Fibroblast of villous mesenchyme (primary cell): Measurements from ENCODE around the gene L3MBTL4. TPM values are rescaled to one million over a fixed set of nuclear protein-coding genes. Genes with fewer than 3 reads are reported as not detected.

Source experiments
- DNase-seq: peaks from one replicate; pipeline ENCODE4 v3.0.0-alpha.2; 2010; ENCODE audit warnings: low read depth
- H3K4me3 ChIP-seq: 2 replicates; pipeline ENCODE4 v1.5.1; 2011; ENCODE audit warnings: low read depth, mild to moderate bottlenecking, low read length
- CTCF ChIP-seq: IDR thresholded peaks from 2 replicates; pipeline ENCODE4 v1.5.1; 2012; ENCODE audit warnings: low read depth, mild to moderate bottlenecking, low read length; ENCODE audit not compliant: insufficient read depth
- total RNA-seq: library from RNA; depleted of rRNA; stranded (reverse); fragments of >200 nt; gene quantifications from 2 replicates; pipeline ENCODE4 v1.2.3, GENCODE V29; 2012

The L3MBTL4 gene
- total RNA-seq, 1 donor: not detected

GRCh38 chr18:5997361-5997760 is 417.4 kb downstream of the L3MBTL4 start:
- H3K4me3 ChIP-seq: no peak overlapping the region
- TF ChIP-seq CTCF: no peak
- no peak for DNase-seq

- TF ChIP-seq CTCF: no peak
- no peak for DNase-seq
- no peak overlapping the region for H3K4me3 ChIP-seq
Observed at GRCh38 chr18:5995626-5996025, 419.1 kb downstream of the L3MBTL4 start.

- no peak overlapping the region for H3K4me3 ChIP-seq
- DNase-seq: no peak
- TF ChIP-seq CTCF: no peak
Observed at GRCh38 chr18:5993938-5994337, 420.8 kb downstream of the L3MBTL4 start.

GRCh38 chr18:5992381-5992780 is 422.3 kb downstream of the L3MBTL4 start:
- TF ChIP-seq CTCF: no peak
- no peak overlapping the region for H3K4me3 ChIP-seq
- no peak for DNase-seq

- TF ChIP-seq CTCF: no peak
- no peak for DNase-seq
- H3K4me3 ChIP-seq: no peak overlapping the region
Observed at GRCh38 chr18:5987249-5987648, 427.5 kb downstream of the L3MBTL4 start.

GRCh38 chr18:5986257-5986931 is 428.3 kb downstream of the L3MBTL4 start:
- DNase-seq: no peak
- H3K4me3 ChIP-seq: no peak overlapping the region
- no peak for TF ChIP-seq CTCF

- no peak for TF ChIP-seq CTCF
- H3K4me3 ChIP-seq: no peak overlapping the region
- no peak for DNase-seq
Observed at GRCh38 chr18:5984245-5984644, 430.5 kb downstream of the L3MBTL4 start.
